Measurements from ENCODE around the gene DLG5. TPM values are rescaled to one million over a fixed set of nuclear protein-coding genes. Genes with fewer than 3 reads are reported as not detected.

The DLG5 gene
- total RNA-seq, 1 experiment from 2014 or later, result 16.8 TPM

- DNase-seq (ENCODE audit: low spot score), result no peak
Measured at GRCh38 chr10:77844177-77844576, 82.4 kb downstream of the DLG5 start.

- DNase-seq (ENCODE audit: low spot score), result no peak
Measured at GRCh38 chr10:77843264-77843663, 83.3 kb downstream of the DLG5 start.

- no peak for DNase-seq (ENCODE audit: low spot score)
Measured at GRCh38 chr10:77842652-77843212, 83.8 kb downstream of the DLG5 start.

- no peak for DNase-seq (ENCODE audit: low spot score)
Measured at GRCh38 chr10:77841711-77842375, 84.7 kb downstream of the DLG5 start.

- DNase-seq (ENCODE audit: low spot score), result no peak
Measured at GRCh38 chr10:77840636-77841035, 85.9 kb downstream of the DLG5 start.

GRCh38 chr10:77837925-77838595, 88.5 kb downstream of the DLG5 start:
- DNase-seq (ENCODE audit: low spot score), result no peak

GRCh38 chr10:77837248-77837924, 89.2 kb downstream of the DLG5 start:
- DNase-seq (ENCODE audit: low spot score), result no peak

- DNase-seq (ENCODE audit: low spot score), result no peak
Measured at GRCh38 chr10:77836299-77836820, 90.2 kb downstream of the DLG5 start.

GRCh38 chr10:77835669-77836086, 90.9 kb downstream of the DLG5 start:
- no peak for DNase-seq (ENCODE audit: low spot score)

- no peak for DNase-seq (ENCODE audit: low spot score)
Measured at GRCh38 chr10:77834943-77835668, 91.4 kb downstream of the DLG5 start.

- no peak for DNase-seq (ENCODE audit: low spot score)
Measured at GRCh38 chr10:77834540-77834939, 92.0 kb downstream of the DLG5 start.

- no peak for DNase-seq (ENCODE audit: low spot score)
Measured at GRCh38 chr10:77833792-77834191, 92.8 kb downstream of the DLG5 start.

- DNase-seq (ENCODE audit: low spot score), result no peak
Measured at GRCh38 chr10:77833225-77833624, 93.3 kb downstream of the DLG5 start.

GRCh38 chr10:77832238-77832637, 94.3 kb downstream of the DLG5 start:
- no peak for DNase-seq (ENCODE audit: low spot score)

- no peak for DNase-seq (ENCODE audit: low spot score)
Measured at GRCh38 chr10:77829356-77829755, 97.2 kb downstream of the DLG5 start.

GRCh38 chr10:77828377-77828776, 98.2 kb downstream of the DLG5 start:
- DNase-seq (ENCODE audit: low spot score), result no peak

GRCh38 chr10:77827366-77827765, 99.2 kb downstream of the DLG5 start:
- no peak for DNase-seq (ENCODE audit: low spot score)

- no peak for DNase-seq (ENCODE audit: low spot score)
Measured at GRCh38 chr10:77825965-77826364, 100.6 kb downstream of the DLG5 start.

GRCh38 chr10:77824908-77825307, 101.6 kb downstream of the DLG5 start:
- no peak for DNase-seq (ENCODE audit: low spot score)

GRCh38 chr10:77823811-77824542, 102.6 kb downstream of the DLG5 start:
- no peak for DNase-seq (ENCODE audit: low spot score)

- DNase-seq (ENCODE audit: low spot score), result no peak
Measured at GRCh38 chr10:77821551-77821950, 105.0 kb downstream of the DLG5 start.
